Measurements from ENCODE around the gene ZNF444.

Gene ZNF444

DNA sequence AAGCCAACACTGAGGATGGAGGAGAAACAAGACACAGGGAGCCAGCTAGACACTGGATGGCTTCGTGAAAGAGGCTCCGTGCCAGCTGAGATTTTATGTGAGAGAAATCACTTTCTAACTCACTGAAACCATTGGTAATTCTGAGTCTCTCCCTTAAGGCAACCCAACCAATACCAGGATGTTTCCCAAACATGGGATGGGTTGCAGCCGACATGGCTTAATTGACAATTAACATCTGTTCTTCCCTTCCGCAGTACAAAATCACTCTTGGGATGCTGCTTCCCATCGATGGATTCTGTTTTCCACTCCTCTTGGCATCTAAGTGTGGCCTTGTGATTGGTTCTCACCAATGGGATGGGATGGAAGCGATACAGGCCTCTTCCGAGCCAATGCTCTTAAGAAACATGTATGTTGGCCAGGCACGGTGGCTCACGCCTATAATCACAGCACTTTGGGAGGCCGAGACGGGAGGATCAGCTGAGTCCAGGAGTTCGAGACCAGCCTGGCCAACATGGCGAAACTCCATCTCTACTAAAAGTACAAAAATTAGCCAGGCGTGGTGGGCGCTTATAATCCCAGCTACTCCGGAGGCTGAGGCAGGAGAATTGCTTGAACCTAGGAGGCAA is 17.7 kb upstream of the ZNF444 start:
- DNase-seq = no peak

DNA sequence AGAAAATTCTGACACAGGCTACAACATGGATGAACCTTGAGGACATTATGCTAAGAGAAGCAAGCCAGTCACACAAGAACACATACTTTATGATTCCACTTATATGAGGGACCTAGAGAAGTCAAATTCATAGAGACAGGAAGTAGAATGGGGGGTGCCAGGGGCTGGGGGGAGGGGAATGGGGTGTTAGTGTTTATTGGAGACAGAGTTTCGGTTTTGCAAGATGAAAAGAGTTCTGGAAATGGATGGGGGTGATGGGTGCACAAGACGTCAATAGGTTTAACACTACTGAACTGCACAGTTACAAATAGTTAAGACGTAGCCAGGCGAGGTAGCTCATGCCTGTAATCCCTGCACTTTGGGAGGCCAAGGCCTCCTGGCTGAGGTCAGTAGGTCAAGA is 16.5 kb upstream of the ZNF444 start:
- peak in 1 of 4 experiments; percentile 35 for DNase-seq

DNA sequence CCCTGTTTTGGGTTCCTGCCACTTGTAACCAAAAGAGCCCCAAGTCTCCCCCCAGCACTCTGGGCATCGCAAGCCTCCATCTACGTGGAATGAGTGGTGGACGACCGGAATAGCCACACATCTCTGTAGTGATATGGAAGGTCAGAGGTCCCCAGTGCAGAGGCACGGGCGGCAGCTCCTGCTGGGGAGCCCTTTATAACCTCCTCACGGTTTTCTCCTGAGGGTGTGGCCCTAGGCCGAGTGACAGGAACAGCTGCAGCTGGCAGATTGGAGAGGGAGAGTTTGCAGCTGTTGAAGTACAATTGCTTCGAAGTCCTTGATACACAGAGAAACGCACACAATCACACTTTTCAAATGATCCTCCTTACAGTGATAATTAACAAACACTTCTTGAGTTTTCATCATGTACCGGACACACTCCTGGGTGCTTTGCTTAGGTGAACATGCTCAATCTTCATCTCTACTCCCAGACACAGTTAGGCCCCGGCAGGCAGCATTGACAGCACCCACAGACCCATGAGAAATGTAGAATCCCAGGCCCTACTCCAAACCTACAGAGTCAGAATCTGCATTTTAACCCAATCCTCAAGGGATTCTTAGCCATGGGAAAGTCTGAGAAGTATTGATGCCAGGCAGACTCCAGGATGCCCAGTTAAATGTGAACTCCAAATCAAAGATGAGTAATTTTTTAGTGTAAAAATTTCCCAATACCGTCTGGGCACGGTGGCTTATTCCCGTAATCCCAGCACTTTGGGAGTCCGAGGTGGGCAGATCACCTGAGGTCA is 15.1 kb upstream of the ZNF444 start:
- no peak for DNase-seq

DNA sequence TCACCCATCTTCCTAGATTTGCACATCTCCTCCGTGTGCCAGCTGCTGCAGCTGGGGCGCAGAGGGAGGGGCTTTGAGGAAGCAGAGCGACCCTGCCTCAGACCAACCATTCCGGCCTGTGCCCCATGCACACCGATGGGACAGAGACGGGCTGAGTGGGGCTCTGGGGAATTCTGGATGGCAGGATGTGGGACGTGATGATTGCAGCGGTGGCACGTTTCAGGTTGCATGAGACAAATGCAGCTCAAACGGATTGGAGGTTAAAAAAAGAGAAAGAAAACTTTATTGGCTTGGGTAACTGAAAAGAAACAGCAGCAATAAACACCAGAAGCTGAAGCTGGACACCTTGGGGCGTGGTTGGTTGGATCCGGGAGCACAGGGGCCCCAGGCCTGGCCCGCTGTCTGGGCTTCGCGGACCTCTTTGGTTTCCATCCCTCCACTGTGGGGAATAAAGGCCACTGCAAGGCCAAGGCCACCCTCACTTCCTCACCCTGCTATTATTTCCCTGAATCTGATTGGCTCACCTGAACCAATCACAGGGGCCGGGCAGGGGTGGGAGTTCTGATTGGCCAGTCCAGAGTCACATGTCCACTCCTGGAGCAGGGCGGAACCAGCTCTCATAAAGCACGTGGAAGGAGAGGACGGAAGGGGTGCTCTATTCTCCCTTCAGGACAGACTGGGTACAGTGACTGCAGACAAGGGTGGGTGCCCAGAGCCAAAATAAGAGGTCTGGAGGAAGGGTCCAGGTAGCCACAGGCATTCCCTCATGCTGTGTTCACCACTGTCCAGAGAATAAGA is 13.9 kb upstream of the ZNF444 start:
- DNase-seq = no peak

DNA sequence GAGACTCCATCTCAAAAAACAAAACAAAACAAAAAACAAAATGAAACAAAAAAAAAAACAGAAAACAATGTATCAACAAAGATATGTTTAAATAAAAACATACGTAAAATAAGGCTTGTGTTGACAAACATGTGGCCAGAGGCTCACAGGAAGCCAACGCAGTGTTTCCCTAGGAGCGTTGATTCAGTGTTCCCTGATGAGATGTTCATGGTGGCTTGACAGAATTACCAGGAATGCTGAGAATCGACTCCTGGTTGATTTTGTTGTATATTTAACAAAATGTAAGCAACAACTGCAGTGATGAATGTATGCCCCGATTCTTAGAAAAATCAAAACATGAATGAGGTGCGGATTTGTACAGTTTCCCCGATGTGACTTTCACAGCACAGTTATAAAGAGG is 11.1 kb upstream of the ZNF444 start:
- no peak for DNase-seq

DNA sequence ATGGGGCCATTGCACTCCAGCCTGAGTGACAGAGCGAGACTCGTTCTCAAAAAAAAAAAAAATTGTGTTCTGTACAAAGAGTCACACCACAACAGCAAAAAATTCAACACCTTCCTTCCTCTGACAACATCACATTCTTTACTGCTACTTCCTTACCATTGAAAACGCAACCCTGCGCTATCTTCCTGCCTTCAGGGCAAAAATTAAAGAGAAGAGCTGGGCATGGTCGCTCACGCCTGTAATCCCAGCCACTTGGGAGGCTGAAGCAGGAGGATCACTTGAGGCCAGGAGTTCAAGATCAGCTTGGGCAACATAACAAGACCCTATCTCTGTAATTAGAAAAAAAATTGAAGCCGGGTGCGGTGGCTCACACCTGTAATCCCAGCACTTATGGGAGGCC is 9.4 kb upstream of the ZNF444 start:
- no peak for DNase-seq

DNA sequence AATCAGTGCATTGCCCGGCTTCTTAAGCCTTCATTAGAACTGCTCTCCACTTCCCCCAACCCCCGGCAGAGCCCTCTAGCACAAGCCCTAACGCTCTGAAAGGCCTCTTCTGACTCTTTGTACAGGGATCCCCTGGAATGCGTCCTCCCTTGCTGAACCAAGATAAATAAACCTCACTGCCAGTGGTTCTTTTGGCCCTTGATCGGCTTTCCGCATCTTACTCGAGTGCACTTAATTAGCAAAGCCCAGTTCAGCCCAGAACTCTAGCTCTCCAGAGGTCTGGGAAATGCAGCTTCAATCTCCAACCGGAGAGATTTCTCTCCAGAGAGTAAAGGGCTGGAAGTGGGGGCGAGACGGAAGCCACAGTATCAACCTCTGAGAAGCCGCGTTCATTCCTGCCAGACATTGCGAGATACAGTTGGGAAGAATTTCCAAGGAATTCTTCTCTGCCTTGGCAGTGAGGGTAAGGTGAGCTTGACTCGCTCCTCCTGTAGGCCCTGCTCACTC is 8.7 kb upstream of the ZNF444 start:
- DNase-seq = no peak

DNA sequence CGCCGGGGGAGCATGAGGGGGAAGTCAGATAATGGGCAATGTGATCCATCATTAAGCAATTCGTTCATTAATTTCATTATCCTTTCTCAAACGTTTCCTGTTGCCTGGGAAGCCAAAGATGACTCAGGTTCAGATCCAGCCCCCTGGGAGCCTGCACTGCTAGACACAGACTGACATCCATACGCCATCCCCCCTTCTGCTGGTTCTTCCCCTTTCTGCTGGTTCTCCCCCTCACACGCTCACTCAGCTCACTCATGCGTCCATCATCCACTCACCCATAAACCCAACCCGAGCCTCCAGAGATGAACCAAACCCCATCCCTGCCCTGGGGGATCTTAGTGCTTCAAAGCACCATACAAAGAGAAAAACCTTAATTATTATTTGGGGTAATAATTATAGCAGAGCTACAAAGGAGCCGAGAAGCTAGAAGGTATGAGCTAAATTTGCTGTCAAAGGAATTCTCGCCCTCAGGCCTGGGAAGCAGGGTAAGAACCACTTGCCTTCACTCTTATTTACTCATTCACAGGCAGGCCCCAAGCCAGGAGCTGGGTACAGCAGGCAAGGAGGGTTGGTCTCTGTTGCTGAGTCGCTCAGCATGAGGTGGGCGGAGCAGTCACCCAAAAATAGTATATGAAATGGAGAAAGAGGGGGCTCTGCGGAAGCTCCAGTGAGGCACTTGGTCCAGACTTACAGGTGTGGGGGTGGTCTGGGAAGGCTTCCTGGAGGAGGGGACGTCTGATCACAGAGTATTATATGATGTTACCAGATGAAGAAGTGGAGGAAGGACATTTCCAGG is 7.0 kb upstream of the ZNF444 start:
- no peak for DNase-seq

DNA sequence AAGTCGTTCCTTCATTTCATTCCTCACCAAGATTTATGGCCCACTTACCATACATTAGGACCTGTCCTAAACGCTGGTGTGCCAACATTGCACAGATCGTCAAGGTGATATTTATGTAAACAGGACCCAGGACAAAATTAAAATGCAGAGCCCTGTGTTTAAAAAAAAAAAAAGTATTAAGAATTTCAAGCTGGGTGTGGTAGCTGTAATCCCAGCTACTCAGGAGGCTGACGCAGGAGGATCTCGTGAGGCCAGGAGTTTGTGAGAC is 6.5 kb upstream of the ZNF444 start:
- DNase-seq = no peak

DNA sequence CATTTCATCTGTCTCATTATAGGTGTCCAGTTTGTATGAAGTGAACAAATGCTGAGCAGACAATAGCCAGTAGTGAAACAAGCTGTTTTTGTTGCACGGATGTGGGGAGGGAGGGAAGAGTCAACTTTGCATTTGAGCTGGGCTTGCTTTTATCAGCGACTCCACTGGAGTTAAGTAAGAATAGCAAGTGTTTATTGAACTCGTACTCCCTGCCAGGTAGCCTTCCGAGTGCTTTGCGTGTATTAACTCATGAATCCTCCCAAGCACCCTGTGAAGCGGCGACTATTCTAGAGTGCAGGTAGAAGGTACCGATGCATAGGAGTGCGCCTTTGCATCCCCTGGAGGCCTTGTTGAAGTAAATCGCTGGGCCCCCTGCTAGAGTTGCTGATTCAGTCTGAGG is 4.7 kb upstream of the ZNF444 start:
- no peak for DNase-seq

DNA sequence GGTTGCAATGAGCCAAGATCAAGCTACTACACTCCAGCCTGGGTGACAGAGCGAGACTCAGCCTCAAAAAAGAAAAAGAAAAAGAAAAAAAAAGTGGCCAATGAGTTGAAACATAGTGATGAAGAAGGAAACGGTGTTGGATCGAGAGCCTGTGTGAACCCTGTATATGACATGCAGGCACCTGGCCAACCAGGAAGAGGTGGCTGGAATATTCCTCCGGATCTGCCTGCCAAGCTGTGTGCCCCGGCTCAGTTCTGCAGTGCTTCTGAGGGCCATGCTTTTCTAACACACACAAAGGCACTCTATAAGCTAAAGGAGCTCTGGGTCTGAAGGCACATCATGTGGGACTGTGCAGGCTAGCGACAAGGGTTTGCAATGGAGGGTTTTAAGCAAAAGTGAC is 3.7 kb upstream of the ZNF444 start:
- DNase-seq = no peak

DNA sequence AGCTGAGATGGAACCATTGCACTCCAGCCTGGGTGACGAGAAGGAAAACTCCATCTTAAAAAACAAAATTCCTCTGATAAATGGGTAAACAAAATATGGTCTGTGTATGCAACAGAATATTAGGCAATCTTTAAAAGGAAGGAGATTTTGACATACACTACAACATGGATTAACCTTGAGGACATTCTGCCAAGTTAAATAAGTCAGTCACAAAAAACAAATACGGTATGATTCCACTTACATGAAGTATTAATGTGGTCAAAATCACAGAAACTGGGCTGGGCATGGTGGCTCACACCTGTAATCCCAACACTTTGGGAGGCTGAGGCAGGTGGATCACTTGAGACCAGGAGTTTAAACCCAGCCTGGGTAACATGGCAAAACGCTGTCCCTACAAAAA is 3.0 kb upstream of the ZNF444 start:
- no peak for DNase-seq

DNA sequence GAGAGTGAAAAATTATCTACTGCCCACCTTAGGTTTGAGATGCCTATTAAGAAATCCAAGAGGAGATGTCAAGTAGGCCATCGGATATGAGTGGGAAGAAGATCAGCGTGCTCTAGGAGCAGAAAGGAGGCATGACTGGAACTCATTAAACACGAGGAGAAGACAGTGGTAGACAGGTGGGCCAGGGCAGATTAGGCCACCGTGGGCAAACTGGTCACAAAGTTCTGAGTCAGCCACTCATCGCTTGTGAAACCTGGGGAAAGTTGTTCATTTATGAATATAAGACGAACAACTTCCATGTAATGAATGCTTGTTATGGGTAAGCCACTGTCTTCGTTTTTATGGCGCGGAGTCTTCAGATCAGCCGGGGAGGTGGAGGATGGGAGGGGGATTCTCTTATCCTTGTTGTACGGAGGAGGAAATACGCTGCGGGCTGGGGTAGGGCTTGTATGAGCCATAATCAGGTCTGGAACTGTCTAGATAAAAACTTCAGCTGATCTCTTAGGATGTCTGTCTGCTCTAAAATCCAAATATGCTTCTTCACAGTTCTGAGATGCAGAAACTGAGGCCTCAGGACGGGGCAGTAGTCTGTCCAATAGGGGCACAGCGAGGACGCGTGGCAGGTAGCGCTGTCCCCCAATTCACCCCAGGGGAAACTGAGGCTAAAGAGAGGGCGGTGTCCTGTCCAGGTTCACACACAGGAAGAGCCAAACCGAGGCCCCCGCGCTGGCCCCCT is 1.1 kb upstream of the ZNF444 start:
- DNase-seq = no peak

DNA sequence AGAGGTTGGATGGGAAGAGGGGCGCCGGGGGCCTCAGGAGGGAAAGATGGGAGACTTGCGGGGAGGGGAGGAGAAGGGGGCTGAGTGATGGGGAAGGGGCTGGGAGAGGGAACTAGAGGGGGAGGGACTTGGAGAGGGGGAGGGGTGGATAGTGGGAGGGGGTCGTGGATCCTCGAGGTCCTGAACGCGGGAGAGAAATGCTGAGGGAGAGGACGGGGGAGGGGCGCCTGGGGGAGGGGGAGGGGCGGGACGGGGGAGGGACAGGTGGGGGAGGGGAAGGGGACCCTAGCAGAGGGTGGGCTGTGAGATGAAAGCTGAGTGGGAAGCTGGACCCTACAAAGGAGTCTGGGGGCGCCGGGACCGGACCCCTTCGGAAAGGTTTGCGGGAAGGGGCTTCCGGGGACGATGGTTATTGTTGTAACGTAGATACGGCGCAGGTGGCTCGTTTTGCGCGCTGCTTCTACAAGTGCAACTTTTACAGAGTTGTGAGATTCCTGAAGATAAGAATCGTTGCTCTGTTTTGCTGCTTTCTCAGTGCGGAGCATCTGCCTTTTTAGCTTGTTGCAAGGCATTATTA is 418 bp downstream of the ZNF444 start:
- peak in 3 of 4 experiments; percentile 15 to 37 (median 23) for DNase-seq

DNA sequence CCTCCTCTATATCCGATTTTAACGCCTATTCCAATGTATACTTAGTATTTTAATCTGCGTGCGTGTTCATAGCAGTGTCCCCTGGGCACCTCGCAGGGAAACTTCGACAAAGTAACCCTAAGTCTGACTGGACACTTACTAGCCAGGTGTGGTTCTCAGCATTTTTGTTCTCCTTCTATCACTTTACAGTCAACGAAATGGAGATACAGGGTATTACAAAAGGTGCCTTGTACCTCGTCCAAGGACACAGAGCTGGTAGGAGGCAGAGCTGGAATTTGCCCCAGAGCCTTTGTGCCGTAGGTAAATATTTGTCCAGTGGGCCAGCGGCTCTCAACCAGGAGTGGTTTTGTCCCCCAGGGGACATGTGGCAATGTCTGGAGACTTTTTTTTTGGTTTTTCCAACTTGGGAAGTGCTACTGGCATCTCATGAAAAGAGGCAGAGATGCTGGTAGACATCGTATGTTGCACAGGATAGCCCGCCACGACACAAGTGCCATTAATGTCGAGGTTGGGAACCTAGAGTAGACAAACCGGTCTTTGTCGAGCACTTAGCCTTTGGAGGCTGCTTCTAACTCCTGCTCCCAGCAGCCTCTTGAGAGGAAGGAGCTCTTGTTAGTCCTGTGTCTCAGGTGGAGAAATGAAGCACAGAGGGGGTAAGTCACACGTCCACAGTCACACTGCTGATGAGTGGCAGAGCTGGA is 1.1 kb downstream of the ZNF444 start:
- no peak for DNase-seq

DNA sequence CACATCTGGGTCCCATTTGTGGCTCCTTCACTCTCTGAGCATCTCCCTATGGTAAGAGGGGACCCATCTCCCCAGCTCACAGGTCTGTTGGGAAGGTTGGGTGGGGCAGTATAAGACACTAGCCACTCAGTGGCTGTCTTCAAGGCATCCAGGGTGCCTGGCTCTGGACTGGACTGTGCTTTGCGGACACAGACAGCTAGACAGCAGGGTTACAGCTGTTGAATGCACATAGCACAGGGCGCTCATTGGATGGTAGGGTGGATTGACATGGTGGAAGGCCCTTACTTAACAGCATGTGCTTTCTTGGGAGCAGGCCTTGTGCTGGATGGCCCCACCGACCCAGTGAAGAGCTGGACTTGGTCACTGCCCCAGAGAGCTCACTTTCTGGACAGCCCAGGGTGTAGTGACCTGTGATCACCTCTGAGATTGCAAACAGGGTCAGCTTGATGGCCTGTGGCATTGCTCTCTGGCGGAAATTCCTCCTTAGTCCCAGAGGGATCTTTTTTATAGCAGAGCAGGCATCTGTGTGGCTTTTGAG is 1.9 kb downstream of the ZNF444 start:
- DNase-seq = no peak

DNA sequence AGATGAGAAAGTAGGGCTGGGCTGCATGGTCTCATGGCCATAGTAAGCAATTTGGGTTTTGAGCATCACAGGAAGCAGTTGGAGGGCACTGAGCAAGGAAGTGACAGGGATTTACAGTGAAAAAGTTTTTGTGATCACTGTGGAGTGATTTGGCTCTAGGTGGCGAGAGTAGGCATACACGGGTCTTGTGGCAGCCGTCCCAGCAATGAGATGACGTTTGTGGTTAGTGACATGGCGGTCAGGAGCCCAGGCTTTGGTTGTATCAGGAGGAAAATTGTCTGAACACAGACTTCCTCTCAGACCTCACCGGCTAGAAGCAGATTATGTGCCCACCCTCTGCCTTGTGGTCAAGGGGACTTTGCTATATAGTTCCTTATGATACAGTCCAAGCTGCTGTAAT is 3.3 kb downstream of the ZNF444 start:
- no peak for DNase-seq

DNA sequence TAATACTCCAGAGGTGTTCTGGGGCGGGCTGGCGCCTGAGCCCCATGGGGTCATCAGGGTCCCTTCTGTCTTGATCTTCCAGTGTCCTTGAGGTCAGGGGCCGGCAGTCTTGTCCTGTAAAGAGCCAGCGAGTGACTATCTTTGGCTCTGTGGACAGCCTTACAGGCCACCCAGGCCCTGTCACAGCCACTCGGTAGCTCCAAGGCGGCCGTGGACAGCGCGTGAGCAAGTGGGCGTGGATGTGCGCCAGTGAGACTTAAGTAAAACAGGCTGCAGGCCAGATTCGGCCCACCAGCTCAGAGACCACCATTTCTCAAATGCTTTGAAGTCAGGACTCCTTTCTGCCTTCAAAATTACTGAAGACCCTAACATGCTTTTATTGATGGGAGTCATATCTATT is 3.7 kb downstream of the ZNF444 start:
- DNase-seq = no peak

DNA sequence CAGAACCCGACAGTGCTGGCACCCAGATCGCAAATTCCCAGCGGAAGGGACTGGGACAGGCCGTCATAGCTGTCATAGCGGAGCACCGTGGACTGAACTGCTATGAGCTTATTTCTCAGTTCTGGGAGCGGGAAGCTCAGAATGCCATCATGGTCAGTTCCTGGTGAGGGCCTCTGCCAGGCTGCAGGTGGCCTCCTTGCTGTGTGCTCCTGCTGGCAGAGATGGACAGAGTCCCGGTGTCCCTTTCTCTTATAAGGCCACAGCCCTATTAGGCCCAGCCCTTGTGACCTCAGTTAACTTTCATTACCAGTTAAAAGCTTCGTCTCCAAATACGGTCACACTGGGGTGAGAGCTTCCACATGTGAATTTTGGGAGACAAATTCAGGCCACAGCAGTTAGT is 4.6 kb downstream of the ZNF444 start:
- no peak for DNase-seq

DNA sequence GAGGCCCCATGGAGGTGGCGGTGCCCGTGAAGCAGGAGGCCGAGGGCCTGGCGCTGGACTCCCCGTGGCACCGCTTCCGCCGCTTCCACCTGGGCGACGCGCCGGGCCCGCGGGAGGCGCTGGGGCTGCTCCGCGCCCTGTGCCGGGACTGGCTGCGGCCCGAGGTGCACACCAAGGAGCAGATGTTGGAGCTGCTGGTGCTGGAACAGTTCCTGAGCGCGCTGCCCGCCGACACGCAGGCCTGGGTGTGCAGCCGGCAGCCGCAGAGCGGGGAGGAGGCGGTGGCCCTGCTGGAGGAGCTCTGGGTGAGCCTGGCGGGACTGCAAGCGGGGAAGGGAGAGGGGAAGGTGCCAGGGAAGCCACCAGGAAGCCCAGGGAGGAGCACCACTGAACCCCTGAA is 5.8 kb downstream of the ZNF444 start:
- DNase-seq = no peak

DNA sequence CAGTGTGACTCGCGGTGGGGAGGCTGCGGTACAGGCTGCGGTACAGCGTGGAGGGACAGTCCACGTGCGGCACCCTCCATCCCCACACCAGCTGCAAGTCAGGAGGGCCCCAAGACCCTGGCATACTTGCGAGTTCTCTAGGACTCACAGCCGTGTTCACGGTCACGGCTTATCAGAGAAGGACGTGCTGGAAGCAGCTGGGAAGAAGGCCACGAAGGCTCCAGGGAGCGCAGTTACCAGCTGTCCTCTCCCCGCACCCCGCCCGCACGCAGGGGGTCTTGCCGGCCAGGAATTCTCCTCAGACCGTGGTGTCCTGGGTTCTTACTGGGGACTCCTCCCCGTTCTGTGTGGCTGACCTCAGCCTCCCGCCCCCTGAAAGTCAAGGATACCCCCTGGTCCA is 6.2 kb downstream of the ZNF444 start:
- DNase-seq = no peak

Measured in activated naive CD4-positive, alpha-beta T cell (primary cell).